ENCODE measurements around the gene KDM2B. TPM values are rescaled to one million over a fixed set of nuclear protein-coding genes. Genes with fewer than 3 reads are reported as not detected.

KDM2B gene
- total and polyA plus RNA-seq, 2 experiments from 2014 or later, result 59.4 to 161 TPM

- TF ChIP-seq ZNF462 (CRISPR knock-in tag; IDR thresholded peaks at IDR 0.05), result no peak
Observed at GRCh38 chr12:121577443-121578180, 3.2 kb downstream of the KDM2B start (continued).

GRCh38 chr12:121576851-121577391, 3.9 kb downstream of the KDM2B start:
- H3K36me3 Mint-ChIP-seq (ENCODE audit: low read depth), result peaks cover 52% of the 10 kb centered on the region
- Histone ChIP-seq H4K20me1 (replicated peaks; ENCODE audit: insufficient read depth) (peaks cover 19% of the 10 kb centered on the region), H2AFZ (no peak overlapping the region), H3K4me2 (peak overlapping the region; percentile 97), H3K36me3 (ENCODE audit: insufficient read depth) (peaks cover 41% of the 10 kb centered on the region), H3K9me2 (ENCODE audit: insufficient read depth) (no peaks in the 10 kb centered on the region), H3K4me1 (ENCODE audit: insufficient read depth) (peaks cover 20% of the 10 kb centered on the region), H3K27ac (ENCODE audit: low read depth) (peak overlapping the region; percentile 100), H3K27me3 (ENCODE audit: insufficient read depth) (no peaks in the 10 kb centered on the region), H3K79me2 (replicated peaks; ENCODE audit: insufficient read depth) (peaks cover 76% of the 10 kb centered on the region), H3K4me3 (peak overlapping the region; percentile 90), H3F3A (replicated peaks; ENCODE audit: low read depth) (peaks cover 54% of the 10 kb centered on the region)
- ATAC-seq, result peak; percentile 49
- H3K9me3 Mint-ChIP-seq, result no peaks in the 10 kb centered on the region
- peaks cover 16% of the 10 kb centered on the region for H3K27me3 Mint-ChIP-seq (ENCODE audit: insufficient read depth, low read depth, poor library complexity)
- DNase-seq (ENCODE audit: low spot score), result peak; percentile 92
- peak overlapping the region; percentile 90 for H3K4me3 Mint-ChIP-seq
- peaks cover 37% of the 10 kb centered on the region for H3K4me1 Mint-ChIP-seq
- H3K27ac Mint-ChIP-seq, result peak overlapping the region; percentile 99
- TF ChIP-seq ZNF331 (CRISPR knock-in tag; IDR thresholded peaks at IDR 0.05; ENCODE audit: low read depth), result no peak
- TF ChIP-seq STAT1 (IDR thresholded peaks at IDR 0.05; ENCODE audit: unreplicated experiment), result no peak
- TF ChIP-seq CREB1 (CRISPR knock-in tag; IDR thresholded peaks at IDR 0.05; ENCODE audit: low read depth), result 0 out of 2 replicates have a peak, but pooled peaks have one; percentile 12
- TF ChIP-seq ZNF462 (CRISPR knock-in tag; IDR thresholded peaks at IDR 0.05), result no peak
- TF ChIP-seq EZH2 (IDR thresholded peaks at IDR 0.05; ENCODE audit: low read depth, unreplicated experiment), result no peak

All from GM23338 (cell line).